Liver (tissue), 9 donors: ENCODE data around the gene YTHDF2. TPM values are rescaled to one million over a fixed set of nuclear protein-coding genes. Genes with fewer than 3 reads are reported as not detected.
"Not testable (repeated sequence)": the region's sequence is repeated elsewhere in the genome, so short reads cannot be mapped to it uniquely, and the experiment has no call there.

ENCODE experiments used
- DNase-seq: peaks from one replicate; pipeline ENCODE4 v3.0.0-alpha.2; 2017; ENCODE audit warnings: low spot score
- H3K27ac ChIP-seq, 2 donors: one replicate each; pipeline ENCODE4 v1.7.0; 2013; ENCODE audit warnings: inconsistent platforms in 2 of 2, low read length in 2 of 2, control low read depth in 1 of 2, low read depth in 1 of 2, mild to moderate bottlenecking in 1 of 2
- H3K27me3 ChIP-seq, 4 donors: one replicate each; pipeline versions ENCODE4 v1.6.1 to v1.7.0; 2013; ENCODE audit warnings: low read length in 3 of 4, inconsistent platforms in 1 of 4, mild to moderate bottlenecking in 1 of 4, moderate library complexity in 1 of 4; ENCODE audit not compliant: control insufficient read depth in 4 of 4, insufficient read depth in 4 of 4
- H3K36me3 ChIP-seq, 4 donors: one replicate each; pipeline versions ENCODE4 v1.6.1 to v1.7.0; 2013; ENCODE audit warnings: low read length in 3 of 4, mild to moderate bottlenecking in 3 of 4, low read depth in 1 of 4, moderate library complexity in 1 of 4; ENCODE audit not compliant: control insufficient read depth in 4 of 4, insufficient read depth in 3 of 4
- H3K4me1 ChIP-seq, 4 donors: one replicate each; pipeline versions ENCODE4 v1.6.1 to v1.7.0; 2013; ENCODE audit warnings: low read length in 3 of 4, mild to moderate bottlenecking in 3 of 4, moderate library complexity in 1 of 4; ENCODE audit not compliant: control insufficient read depth in 4 of 4, insufficient read depth in 4 of 4
- H3K4me3 ChIP-seq, 3 donors: one replicate each; pipeline versions ENCODE4 v1.6.1 to v1.7.0; 2013; ENCODE audit warnings: low read length in 3 of 3, control low read depth in 1 of 3, low read depth in 1 of 3, mild to moderate bottlenecking in 1 of 3
- H3K9ac ChIP-seq, 2 donors: one replicate each; pipeline ENCODE4 v1.7.0; 2013; ENCODE audit warnings: low read length in 2 of 2, mild to moderate bottlenecking in 2 of 2, moderate library complexity in 2 of 2, control low read depth in 1 of 2, low read depth in 1 of 2
- H3K9me3 ChIP-seq, 4 donors: one replicate each; pipeline versions ENCODE4 v1.6.1 to v1.7.0; 2013; ENCODE audit warnings: low read length in 3 of 4; ENCODE audit not compliant: control insufficient read depth in 4 of 4
- ATF3 ChIP-seq: IDR thresholded peaks from 2 replicates; pipeline ENCODE4 v1.6.1; 2016; ENCODE audit warnings: antibody characterized with exemption
- CTCF ChIP-seq: fragments of 150-350 bp; IDR thresholded peaks from 2 replicates; pipeline ENCODE4 v1.5.1; 2017; ENCODE audit warnings: improper control_type of control experiment, low read depth, low read length; ENCODE audit not compliant: missing input control
- EGR1 ChIP-seq, 2 donors: IDR thresholded peaks; 2 replicates each; pipeline ENCODE4 v1.6.1; 2016 to 2018; ENCODE audit warnings: antibody characterized with exemption in 2 of 2, low read depth in 2 of 2
- FOXA1 ChIP-seq: IDR thresholded peaks from 2 replicates; pipeline ENCODE4 v1.6.1; 2016; ENCODE audit warnings: antibody characterized with exemption
- FOXA2 ChIP-seq: IDR thresholded peaks from 2 replicates; pipeline ENCODE4 v1.6.1; 2016; ENCODE audit warnings: antibody characterized with exemption
- GABPA ChIP-seq, 2 donors: IDR thresholded peaks in 1 of 2; conservative IDR thresholded peaks in 1 of 2; 2 replicates each; pipeline ENCODE4 v1.6.1; 2016; ENCODE audit warnings: antibody characterized with exemption in 2 of 2, mild to moderate bottlenecking in 1 of 2, moderate library complexity in 1 of 2
- HNF4A ChIP-seq, 2 donors: conservative IDR thresholded peaks; 2 replicates each; pipeline ENCODE4 v1.6.1; 2016; ENCODE audit warnings: antibody characterized with exemption in 2 of 2, mild to moderate bottlenecking in 2 of 2
- HNF4G ChIP-seq: IDR thresholded peaks from 2 replicates; pipeline ENCODE4 v1.6.1; 2016; ENCODE audit warnings: antibody characterized with exemption
- JUND ChIP-seq, 2 donors: IDR thresholded peaks; 2 replicates each; pipeline ENCODE4 v1.6.1; 2016; ENCODE audit warnings: antibody characterized with exemption in 2 of 2
- MAX ChIP-seq: IDR thresholded peaks from 2 replicates; pipeline ENCODE4 v1.6.1; 2016; ENCODE audit warnings: antibody characterized with exemption
- NR2F2 ChIP-seq: IDR thresholded peaks from 2 replicates; pipeline ENCODE4 v1.6.1; 2016; ENCODE audit warnings: antibody characterized with exemption
- RAD21 ChIP-seq, 2 donors: IDR thresholded peaks; 2 replicates each; pipeline ENCODE4 v1.6.1; 2016; ENCODE audit warnings: antibody characterized with exemption in 2 of 2, mild to moderate bottlenecking in 2 of 2
- REST ChIP-seq: IDR thresholded peaks from 2 replicates; pipeline ENCODE4 v1.6.1; 2016; ENCODE audit warnings: antibody characterized with exemption, mild to moderate bottlenecking
- RXRA ChIP-seq, 2 donors: IDR thresholded peaks; 2 replicates each; pipeline ENCODE4 v1.6.1; 2017 to 2018; ENCODE audit warnings: antibody characterized with exemption in 2 of 2, mild to moderate bottlenecking in 1 of 2
- SP1 ChIP-seq: IDR thresholded peaks from 2 replicates; pipeline ENCODE4 v1.6.1; 2018; ENCODE audit warnings: antibody characterized with exemption, mild to moderate bottlenecking
- TAF1 ChIP-seq: conservative IDR thresholded peaks from 2 replicates; pipeline ENCODE4 v1.6.1; 2016; ENCODE audit warnings: antibody characterized with exemption, mild to moderate bottlenecking
- YY1 ChIP-seq: IDR thresholded peaks from 2 replicates; pipeline ENCODE4 v1.6.1; 2016; ENCODE audit warnings: antibody characterized with exemption, mild to moderate bottlenecking
- ZBTB33 ChIP-seq: IDR thresholded peaks from 2 replicates; pipeline ENCODE4 v1.6.1; 2016; ENCODE audit warnings: antibody characterized with exemption
- WGBS: extraction: QIAGEN DNeasy Blood & Tissue Kit; methylation state at CpG from one replicate; pipeline ENCODE4 v1.1.7; 2013; 5-methylcytosine and 5-hydroxymethylcytosine counted together
- polyA plus RNA-seq, 2 donors: library from polyadenylated mRNA; stranded (reverse) in 1 of 2; unstranded in 1 of 2; fragments of 200-250 nt in 1 of 2; fragments of >200 nt in 1 of 2; fragmentation: Nextera tagmentation in 1 of 2; extraction: Ambion mirVana in 1 of 2; gene quantifications; one replicate each; pipeline versions ENCODE4 v1.2.1 to v1.2.3, GENCODE V29; 2013 to 2015
- total RNA-seq, 2 donors: library from RNA; depleted of rRNA; stranded (reverse); fragments of >200 nt; gene quantifications; one replicate each; pipeline ENCODE4 v1.2.3, GENCODE V29; 2014
- donor health status: healthy.
- donor health status: healthy.
- donor health status: healthy.
- donor health status: healthy.
- donor health status: healthy.

YTHDF2 gene
- 10 to 100 TPM; 31.1 to 37.9 TPM for total RNA-seq
- 10 to 100 TPM; 21.1 to 28.7 TPM for polyA plus RNA-seq

- DNase-seq, result peak; percentile 97
- peak within 1 kb of the TSS; percentile 72 to 96 (median 80) for H3K4me3 ChIP-seq
- peak; percentile 17 to 78 for TF ChIP-seq GABPA (IDR thresholded peaks at IDR 0.05 in 1 of 2, conservative IDR thresholded peaks at IDR 0.05 in 1 of 2)
- peak; percentile 33 to 36 for TF ChIP-seq RXRA (IDR thresholded peaks at IDR 0.05)
- TF ChIP-seq NR2F2, result peak; percentile 15
- TF ChIP-seq SP1, result peak; percentile 71
- TF ChIP-seq FOXA1, result no peak
- peak; percentile 83 for TF ChIP-seq REST
- TF ChIP-seq MAX, result peak; percentile 31
- TF ChIP-seq YY1, result peak; percentile 77
- TF ChIP-seq EGR1 (IDR thresholded peaks at IDR 0.05; ENCODE audit: low read depth in 2 of 2), result peak; percentile 65 to 83
- no peak for TF ChIP-seq ATF3
- no peak for TF ChIP-seq FOXA2
- no peak for TF ChIP-seq ZBTB33
- peak; percentile 85 for TF ChIP-seq TAF1
- TF ChIP-seq JUND (IDR thresholded peaks at IDR 0.05), result no peak
- TF ChIP-seq HNF4A (conservative IDR thresholded peaks at IDR 0.05), result peak in 1 of 2 donors; percentile 22
- no peak for TF ChIP-seq HNF4G
- TF ChIP-seq RAD21 (IDR thresholded peaks at IDR 0.05), result peak; percentile 66 to 80
- TF ChIP-seq CTCF, result peak; percentile 86
- H3K9me3 ChIP-seq, result no peaks in the 10 kb centered on the region
- H3K27me3 ChIP-seq, result no peaks in the 10 kb centered on the region
- H3K36me3 ChIP-seq, result peaks cover 0 to 17% (median 10%) of the 10 kb centered on the region in 4 donors
- peak within 1 kb of the TSS; percentile 86 to 88 for H3K27ac ChIP-seq
- H3K9ac ChIP-seq, result peak within 1 kb of the TSS; percentile 84 to 96
- H3K4me1 ChIP-seq, result peaks cover 4 to 37% (median 22%) of the 10 kb centered on the region in 4 donors
- under 1% methylated on average over 92 of the region's 92 CpGs for WGBS
Observed at GRCh38 chr1:28736450-28737306, at the start of gene YTHDF2. Gene YTHDF2, plus strand, starts transcription at chr1:28736940. Its CDS starts 181 bp downstream, at chr1:28737121.

GRCh38 chr1:28691627-28692026 lies 45.1 kb upstream of the YTHDF2 start:
- H3K36me3 ChIP-seq, result peaks cover 7 to 11% (median 9%) of the 10 kb centered on the region in 4 donors
- not testable (repeated sequence) for H3K9ac ChIP-seq, DNase-seq, H3K4me1 ChIP-seq, H3K4me3 ChIP-seq, H3K27me3 ChIP-seq, H3K27ac ChIP-seq, H3K9me3 ChIP-seq
- WGBS, result 98% methylated on average over 1 of the region's 1 CpG
